ENCODE results near the gene PODXL2.

PODXL2 gene

DNA sequence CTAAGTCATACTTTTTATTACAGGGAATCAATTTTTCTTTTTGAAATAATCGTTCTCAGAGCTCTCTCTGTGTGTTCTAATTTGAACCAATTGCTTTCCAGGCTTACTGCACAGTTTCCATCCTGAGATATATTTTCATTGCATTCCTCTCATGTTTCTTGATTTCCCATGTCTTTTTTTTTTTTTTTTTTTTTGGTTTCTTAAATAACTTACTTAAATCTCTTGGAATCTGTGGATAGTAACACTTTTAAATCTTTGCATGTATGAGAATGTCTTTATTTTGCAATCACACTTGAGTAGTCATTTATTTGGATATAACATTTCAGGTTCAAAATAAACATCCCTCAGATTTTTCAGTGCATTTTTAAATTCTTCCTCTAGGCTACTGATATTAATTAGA is 29.2 kb downstream of the PODXL2 start:
- no peak for DNase-seq (ENCODE audit: low spot score)

DNA sequence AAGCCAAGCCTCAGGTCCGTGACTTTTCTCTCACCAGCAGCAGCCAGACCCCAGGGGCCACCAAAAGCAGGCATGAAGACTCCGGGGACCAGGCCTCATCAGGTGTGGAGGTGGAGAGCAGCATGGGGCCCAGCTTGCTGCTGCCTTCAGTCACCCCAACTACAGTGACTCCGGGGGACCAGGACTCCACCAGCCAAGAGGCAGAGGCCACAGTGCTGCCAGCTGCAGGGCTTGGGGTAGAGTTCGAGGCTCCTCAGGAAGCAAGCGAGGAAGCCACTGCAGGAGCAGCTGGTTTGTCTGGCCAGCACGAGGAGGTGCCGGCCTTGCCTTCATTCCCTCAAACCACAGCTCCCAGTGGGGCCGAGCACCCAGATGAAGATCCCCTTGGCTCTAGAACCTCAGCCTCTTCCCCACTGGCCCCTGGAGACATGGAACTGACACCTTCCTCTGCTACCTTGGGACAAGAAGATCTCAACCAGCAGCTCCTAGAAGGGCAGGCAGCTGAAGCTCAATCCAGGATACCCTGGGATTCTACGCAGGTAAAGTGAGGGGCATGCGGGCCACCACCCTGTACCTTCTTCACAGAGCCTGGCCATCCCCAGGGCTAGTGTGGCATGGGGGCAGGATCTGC is 31.8 kb downstream of the PODXL2 start:
- no peak for DNase-seq (ENCODE audit: low spot score)

DNA sequence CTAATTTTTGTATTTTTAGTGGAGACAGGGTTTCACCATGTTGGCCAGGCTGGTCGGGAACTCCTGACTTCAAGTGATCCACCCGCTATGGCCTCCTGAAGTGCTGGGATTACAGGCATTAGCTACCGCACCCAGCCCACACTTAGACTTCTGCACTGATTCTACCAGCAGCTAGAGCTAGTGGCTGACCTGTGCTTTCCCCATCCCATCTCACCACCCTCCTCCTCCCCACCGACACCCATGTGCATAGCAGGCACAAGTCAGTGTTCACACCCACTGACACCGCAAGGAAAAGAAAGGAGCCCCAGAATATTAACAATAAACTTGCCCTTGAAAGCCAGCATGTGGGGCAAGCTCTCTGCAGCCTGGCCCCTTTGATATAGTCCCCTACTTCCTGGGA is 32.6 kb downstream of the PODXL2 start:
- DNase-seq (ENCODE audit: low spot score): no peak

DNA sequence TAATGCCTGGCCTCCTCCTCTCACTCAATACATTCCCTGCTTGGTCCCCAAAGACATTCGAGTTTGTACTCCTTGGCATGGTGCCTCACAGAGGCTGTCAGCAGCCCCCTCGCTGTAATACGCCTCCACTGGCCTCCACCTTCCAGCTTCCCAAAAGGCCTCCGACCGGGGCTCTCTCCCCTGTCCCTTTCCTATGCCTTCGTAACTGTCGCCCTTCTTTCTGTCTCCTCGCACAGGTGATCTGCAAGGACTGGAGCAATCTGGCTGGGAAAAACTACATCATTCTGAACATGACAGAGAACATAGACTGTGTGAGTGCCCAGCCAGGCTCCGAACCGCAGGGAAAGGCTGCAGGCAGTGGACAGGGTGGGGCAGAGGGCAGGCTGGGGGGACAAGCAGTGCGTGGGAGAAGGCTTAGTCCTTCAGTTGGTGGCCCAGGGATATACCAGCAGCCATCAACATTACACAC is 33.0 kb downstream of the PODXL2 start:
- DNase-seq (ENCODE audit: low spot score): no peak

DNA sequence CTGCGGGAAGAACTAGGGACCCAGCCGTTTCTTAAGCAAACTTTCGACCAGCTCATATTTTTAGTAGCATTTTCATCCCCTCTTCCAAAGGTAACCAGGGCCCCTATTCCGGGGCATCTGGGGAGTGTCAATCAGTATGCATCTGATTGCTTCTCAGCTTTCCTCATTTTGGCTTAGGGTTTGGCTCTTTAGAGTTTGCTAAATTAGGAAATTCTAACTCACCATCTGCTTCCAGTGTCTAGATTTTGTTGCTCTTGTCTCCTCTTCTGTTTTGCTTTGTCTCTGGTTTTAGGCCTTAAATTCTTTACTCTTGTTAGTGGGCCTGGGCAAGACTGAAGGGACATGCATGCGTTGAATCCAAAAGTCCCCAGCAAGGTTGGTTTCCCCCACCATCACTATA is 34.2 kb downstream of the PODXL2 start:
- peak; percentile 48 for DNase-seq (ENCODE audit: low spot score)

DNA sequence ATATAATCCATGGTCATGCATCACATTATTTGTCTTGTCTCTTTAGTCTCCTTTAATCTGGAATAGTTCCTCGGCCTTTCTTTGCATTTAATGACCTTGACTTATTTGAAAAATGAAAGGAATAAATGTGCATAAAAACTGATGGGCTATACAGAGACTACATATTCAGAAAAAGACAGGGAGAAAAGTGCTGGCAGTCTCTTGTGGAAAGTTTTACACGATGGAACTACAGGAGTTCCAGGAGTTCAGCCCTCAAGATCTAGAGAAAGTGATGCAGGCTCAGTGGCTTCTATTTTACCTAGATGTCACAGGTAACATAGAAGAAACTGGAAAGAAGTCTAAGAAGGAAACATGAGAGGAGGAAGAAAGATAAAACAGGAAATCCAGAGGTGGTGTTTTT is 36.2 kb downstream of the PODXL2 start:
- no peak for DNase-seq (ENCODE audit: low spot score)

DNA sequence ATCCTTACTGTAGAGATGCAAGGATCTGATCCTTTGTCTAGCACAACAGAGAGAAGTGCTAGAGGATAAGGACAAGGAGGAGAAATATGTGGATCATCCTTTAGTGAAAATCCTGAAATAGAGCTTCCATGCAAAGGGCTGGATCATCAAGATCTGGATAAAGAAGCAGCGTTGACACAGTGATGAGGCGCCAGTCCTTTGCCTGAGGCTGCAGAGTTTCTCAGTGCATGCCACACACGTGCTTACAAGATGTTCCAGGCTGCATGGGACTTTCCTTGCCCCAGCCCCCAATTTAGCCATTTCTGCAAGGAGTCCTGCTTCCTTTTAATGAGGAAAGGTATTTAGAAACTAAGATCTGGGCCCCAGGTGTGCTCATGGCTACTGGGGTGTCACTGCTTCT is 36.6 kb downstream of the PODXL2 start:
- DNase-seq (ENCODE audit: low spot score): no peak

DNA sequence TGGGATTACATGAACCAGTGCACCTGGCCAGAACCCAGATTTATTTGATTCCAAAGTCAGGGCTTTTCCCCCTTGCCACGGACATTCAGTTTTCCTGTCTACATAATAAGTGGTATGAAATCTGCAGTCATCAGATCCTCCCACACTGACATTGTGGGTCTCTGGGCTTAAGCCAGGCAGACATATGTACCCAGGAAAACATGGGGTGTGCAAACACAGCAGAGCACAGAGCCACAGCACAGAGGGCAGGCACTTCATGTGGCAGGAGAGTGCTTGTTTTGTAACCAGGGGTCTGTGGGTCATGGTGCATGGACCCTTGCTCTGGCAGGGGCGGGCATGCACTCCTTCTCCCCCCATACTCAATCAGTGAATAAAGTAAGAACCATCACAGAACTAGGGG is 37.7 kb downstream of the PODXL2 start:
- no peak for DNase-seq (ENCODE audit: low spot score)

DNA sequence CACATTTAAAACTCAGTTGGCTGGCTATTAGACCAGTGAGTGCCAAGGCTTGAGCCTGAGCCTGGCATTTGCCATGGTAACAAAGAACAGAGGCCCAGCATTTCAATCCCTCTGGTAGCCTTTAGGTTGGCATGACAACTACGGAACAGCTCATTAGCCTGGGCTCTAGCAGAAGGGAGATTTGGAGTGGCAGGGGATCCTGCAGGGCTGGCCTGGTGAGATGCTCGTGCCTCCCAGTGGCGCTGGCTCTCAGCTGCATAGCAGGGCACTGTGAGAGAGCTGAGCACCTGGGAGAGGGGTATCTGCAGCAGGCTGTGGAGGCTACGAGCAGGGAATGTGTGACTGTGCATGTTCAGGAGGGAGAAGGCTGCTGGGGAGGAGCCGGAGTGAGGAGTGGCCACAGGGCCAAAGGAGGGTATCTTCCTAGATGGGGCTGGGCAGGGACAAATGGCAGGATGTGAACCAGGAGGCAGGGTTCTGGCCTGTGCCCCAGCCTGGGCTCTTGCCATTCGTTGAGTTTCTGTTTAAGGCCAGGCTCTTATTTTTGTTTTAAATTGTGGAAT is 38.2 kb downstream of the PODXL2 start:
- DNase-seq (ENCODE audit: low spot score): peak; percentile 88

DNA sequence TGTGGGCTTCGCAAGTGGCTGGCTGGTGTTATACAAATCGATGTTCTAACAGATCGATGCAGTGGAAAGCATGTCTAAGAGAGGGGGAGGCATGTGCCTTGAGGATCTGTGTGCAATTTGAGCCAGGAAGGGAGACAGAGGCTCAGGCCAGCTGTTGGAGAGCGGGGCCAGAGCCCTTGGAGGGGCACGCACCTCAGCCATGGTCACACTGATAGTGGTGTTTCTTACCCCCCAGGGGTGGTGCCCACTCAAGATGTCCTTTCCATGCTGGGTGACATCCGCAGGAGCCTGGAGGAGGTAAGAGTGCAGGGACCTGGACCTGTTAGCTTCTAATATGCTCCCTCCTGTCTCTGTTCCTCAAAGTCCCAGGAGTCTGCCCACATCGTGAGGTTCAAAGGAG is 39.9 kb downstream of the PODXL2 start:
- no peak for DNase-seq (ENCODE audit: low spot score)

DNA sequence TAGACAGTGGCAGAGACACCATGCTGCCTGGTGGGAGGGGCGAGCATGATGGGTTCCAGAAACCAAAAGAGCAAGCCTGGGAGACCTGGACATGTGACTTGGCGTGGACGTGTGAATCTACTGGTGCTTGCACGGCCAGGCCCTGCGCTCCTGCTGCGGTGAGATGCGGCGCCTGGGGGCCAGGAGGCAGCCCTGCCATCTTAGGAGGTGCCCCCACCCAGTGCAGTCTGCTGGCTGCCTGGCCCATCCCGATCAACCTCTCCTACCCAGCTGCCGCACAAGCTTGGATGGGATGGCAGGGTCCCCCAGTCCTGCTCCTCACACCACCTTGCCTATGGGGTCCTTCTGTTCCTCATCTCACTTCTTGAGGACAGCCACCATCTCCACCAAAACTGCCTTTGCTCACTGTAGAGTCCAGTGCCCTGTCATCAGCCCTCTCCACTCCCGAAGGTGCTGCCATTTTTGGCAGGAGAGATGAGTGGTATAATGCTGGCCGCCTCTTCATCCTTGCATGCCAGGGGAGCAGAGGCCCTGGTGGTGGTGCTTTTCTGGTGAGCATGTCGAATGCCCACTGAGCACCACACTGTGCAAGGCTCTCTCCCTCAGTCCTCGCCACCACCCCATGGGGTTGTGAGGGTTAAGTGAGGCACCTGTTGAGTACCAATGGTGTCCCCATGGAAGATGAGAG is 40.7 kb downstream of the PODXL2 start:
- DNase-seq (ENCODE audit: low spot score): no peak

DNA sequence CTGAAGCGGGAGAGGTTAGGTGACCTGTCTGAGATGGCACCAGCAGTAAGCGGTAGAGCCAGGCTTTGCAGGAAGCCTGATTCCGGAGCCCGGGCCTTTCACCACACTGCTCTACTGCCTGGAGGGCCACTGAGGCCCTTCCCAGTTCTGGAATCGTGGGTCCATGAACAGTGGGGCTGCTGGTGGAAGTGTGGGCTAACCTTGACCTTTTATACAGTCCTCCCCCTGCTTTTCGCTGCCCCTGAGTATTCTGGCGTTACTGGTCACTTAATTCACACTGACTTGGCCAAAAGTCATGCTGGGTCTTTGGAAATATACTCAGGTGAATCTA is 41.2 kb downstream of the PODXL2 start:
- no peak for DNase-seq (ENCODE audit: low spot score)

DNA sequence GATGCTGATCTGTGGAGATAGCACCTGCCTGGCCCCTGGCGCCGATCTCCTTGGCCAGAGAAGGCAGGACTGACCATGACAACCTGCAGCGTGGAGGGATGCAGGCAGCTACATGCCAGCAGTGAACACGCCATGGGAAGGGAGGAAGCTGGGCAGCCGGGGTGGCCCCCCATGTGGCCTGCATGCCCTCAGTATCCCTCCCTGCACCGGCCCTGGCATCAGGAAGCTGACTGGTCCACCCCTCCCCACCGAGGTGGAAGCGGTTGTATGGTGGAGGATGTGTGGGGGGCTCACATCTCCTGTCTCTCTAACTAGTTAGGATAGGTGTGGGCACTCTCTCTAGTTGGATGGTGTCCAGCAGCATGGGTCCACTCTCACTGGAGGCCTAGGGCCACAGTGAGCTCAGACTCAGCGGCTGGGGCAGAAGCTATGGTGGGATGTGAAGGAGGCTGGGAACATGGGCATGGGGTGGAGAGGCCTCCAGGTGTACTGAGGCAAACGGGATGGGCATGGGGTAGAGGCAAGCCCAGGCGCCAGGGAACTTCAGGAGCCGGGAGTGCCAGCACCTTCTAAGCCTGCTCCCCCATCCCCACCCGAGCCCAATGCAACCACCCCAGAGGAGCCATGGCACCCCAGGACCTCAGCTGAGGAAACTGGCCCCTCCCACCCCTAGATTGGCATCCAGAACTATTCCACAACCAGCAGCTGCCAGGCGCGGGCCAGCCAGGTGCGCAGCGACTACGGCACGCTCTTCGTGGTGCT is 42.0 kb downstream of the PODXL2 start:
- no peak for DNase-seq (ENCODE audit: low spot score)

DNA sequence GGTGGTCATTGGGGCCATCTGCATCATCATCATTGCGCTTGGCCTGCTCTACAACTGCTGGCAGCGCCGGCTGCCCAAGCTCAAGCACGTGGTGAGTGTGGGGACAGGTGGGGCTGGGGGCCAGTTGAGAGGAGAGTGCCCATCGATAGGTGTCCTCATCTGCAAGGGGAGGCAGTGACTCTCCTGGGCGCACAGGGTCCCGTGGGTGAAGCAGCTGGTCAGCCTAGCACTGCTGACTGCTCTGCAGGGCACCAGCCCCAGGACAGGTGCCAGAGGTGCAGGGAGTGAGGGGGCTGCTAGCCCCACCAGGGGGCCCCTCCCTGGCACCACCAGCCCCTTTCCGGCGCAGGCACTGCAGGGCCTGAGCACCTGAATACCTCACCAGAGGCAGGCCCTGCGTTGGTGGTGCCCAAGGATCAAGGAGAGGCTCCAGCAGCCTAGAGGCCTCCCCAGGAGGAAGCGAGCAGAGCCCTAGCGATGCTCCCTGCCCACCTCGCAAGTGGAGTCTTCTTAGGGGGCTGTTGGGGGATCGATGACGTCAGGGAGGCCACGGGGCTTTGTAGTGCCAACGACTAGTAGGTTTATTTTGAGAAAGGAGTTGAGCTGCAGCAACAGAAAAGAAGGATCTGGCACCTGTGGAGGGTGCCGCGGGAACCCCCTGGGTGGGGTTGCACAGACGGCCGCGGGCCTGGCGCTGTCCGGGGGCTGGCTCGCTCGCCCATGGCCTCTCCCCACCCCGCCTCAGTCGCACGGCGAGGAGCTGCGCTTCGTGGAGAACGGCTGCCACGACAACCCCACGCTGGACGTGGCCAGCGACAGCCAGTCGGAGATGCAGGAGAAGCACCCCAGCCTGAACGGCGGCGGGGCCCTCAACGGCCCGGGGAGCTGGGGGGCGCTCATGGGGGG is 42.8 kb downstream of the PODXL2 start:
- DNase-seq (ENCODE audit: low spot score): no peak

DNA sequence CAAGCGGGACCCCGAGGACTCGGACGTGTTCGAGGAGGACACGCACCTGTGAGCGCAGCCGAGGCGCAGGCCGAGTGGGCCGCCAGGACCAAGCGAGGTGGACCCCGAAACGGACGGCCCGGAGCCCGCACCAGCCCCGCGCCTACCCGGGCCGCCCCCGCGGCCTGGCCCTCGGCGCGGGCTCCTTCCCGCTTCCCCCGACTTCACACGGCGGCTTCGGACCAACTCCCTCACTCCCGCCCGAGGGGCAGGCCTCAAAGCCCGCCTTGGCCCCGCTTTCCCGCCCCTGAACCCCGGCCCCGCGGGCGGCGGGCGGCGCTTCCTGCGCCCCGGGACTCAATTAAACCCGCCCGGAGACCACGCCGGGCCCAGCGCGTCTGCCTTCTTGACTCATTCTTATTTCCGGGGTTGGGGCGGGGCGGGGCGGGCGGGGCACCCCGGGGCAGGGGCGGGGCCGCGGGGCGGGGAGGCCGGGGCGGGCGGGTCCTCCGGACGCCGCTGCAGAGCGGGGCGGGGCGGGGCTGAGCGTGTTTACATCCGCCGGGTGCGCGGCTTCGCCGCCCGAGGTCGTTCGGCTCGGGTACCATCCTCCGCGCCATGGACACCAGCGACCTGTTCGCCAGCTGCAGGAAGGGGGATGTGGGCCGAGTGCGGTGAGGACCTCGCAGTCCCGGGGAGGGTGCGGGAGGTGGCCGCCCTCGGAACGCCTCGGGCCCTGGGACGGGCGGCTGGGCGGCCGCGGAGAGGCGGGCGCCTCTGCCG is 43.6 kb downstream of the PODXL2 start, which contains the start of gene ABTB1:
TSS of gene ABTB1 (plus strand) at position 524 of the 762 bp plus-strand sequence. CDS start at position 598, 74 bp downstream.
- DNase-seq (ENCODE audit: low spot score): peak; percentile 71

DNA sequence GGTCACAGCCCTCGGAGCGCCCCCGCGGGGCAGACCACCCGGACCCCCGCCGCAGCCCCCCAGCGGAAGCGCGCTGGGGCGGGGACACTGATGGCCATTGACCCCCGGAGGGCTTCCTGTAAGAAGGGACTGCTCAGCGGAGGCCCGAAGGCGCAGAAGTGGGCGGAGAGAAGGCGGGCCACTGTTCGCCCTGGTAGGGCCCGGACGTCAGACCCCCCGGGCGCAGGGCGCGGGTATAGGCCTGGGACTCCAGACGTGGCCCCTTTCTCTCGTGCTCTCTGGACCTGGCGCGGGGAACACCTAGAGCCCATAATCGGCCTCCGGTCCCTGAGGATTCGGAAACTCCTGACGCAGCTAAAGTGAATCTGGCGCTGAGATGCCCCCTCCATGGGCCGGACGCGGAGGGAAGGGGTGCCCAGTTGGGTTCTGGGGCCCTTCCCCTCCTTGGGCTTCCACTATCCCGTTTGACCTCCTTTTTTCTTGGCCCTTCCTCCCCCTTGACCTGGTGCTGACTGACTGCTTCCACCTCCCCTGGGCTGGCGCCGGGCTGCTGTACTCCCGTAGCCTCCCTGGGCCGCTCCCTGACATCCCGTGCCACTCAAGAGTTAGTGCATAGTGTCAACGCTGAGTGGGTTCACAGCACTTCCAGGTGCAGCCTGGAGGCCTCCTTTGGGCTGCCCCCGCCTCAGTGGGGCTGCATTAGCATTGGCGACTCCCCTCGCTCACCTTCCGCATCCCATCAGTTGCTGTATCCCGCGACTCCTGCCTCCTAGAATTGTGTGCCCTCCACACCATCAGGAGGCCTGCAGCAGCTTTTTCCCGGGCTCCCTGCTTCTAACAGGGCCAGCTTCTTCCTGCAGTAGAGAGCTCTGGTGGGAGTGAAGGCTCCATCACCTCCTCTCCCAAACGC is 44.5 kb downstream of the PODXL2 start:
- peak; percentile 56 for DNase-seq (ENCODE audit: low spot score)

DNA sequence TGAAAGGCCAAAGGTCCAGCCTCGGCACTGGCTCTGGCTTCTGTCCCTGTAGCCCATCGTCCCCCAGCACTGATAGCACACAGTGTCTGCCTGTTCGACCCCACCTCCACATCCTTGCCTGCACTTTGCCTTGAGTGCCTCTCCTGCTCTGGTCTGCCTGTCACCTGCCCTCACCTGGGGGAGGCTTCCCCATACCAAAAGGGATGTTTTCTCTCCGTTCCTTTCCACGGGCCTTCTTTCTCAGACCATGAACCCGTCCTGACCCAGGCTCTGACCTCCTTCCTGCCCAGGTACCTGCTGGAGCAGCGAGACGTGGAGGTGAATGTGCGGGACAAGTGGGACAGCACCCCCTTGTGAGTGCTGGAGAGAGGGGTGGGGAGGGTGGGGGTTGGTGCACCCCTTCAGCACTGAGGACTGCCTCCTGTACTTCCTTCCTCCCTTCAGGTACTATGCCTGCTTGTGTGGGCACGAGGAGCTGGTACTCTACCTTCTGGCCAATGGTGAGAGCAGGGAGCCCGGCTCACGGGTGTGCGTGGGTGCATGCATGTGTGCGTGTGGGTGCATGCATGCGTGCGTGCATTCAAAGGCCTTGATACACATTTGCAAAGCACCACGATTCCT is 45.2 kb downstream of the PODXL2 start:
- DNase-seq (ENCODE audit: low spot score): no peak

DNA sequence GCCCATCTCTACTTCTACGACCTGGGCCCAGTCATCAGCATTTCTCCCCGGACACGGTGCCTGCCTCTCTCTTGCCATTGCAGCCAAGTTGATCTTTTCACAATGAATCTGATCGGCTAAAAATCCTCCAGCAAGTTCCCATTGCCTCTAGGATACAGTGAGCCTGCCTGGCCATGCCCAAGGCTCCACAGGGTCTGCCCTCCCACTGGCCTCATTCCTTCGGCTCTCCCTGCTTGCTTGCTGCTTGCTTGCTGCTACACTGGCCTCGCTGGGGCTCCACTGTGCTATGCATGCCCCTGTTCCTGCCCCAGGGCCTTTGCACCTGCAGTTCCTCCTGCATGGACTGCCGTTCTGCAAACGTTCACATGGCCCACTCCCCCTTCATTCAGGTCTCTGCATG is 45.8 kb downstream of the PODXL2 start:
- no peak for DNase-seq (ENCODE audit: low spot score)

DNA sequence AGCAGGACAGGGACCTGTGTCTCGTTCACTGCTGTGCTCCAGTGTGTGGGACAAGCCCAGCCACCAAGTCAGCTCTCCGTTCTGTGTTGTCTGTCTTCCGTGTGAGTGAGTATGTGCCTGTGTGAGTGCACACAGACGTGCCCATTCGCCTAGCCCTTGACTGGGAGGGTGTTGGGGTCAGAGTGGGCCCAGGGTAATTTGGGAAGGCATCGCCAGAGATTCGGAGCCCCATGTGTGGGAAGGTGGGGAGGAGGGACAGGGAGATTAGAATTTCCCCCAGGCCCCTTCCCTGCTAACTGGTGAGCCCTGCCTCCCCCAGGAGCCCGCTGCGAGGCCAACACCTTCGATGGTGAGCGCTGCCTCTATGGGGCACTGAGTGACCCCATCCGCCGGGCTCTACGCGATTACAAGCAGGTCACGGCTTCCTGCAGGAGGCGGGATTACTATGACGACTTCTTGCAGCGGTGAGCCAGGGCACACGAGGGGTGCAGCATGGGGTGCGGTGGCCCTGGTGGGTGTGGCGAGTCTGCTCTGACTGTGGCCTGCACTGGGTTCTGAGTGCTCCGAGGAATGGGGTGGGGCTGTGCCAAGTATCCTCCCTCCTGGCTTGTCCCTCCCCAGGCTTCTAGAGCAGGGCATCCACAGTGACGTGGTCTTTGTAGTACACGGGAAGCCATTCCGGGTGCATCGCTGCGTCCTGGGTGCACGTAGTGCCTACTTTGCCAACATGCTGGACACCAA is 46.8 kb downstream of the PODXL2 start:
- no peak for DNase-seq (ENCODE audit: low spot score)

Measured in cerebellar cortex (tissue), 1 donor.